Ishikawa (cell line): Measurements from ENCODE around the gene ZNF724.

ENCODE experiments used
- EP300 ChIP-seq: IDR thresholded peaks from 2 replicates; pipeline ENCODE4 v1.6.1; 2012; ENCODE audit warnings: borderline replicate concordance
- MAX ChIP-seq: IDR thresholded peaks from 2 replicates; pipeline ENCODE4 v1.6.1; 2012
- NFIC ChIP-seq: IDR thresholded peaks from 2 replicates; pipeline ENCODE4 v1.6.1; 2012
- RAD21 ChIP-seq: IDR thresholded peaks from 2 replicates; pipeline ENCODE4 v1.6.1; 2012; ENCODE audit warnings: low read depth
- YY1 ChIP-seq: IDR thresholded peaks from 2 replicates; pipeline ENCODE4 v1.6.1; 2012; ENCODE audit warnings: low read depth

GRCh38 chr19:23255700-23256099 is 5.5 kb upstream of the ZNF724 start:
- no peak for TF ChIP-seq YY1
- TF ChIP-seq RAD21: no peak
- TF ChIP-seq MAX: no peak
- TF ChIP-seq EP300: no peak
- TF ChIP-seq NFIC: no peak
